NCI-H1930 (cell line): ENCODE data around the gene VSX1.

Experiments used
- DNase-seq, 2 experiments: peaks; one replicate each; lab custom pipeline; 2025; lab: John Stamatoyannopoulos, UW

The VSX1 gene

GRCh38 chr20:25053255-25054031 is 28.5 kb downstream of the VSX1 start:
- no peak for DNase-seq

GRCh38 chr20:25052255-25053194 is 29.4 kb downstream of the VSX1 start:
- DNase-seq: no peak

DNA sequence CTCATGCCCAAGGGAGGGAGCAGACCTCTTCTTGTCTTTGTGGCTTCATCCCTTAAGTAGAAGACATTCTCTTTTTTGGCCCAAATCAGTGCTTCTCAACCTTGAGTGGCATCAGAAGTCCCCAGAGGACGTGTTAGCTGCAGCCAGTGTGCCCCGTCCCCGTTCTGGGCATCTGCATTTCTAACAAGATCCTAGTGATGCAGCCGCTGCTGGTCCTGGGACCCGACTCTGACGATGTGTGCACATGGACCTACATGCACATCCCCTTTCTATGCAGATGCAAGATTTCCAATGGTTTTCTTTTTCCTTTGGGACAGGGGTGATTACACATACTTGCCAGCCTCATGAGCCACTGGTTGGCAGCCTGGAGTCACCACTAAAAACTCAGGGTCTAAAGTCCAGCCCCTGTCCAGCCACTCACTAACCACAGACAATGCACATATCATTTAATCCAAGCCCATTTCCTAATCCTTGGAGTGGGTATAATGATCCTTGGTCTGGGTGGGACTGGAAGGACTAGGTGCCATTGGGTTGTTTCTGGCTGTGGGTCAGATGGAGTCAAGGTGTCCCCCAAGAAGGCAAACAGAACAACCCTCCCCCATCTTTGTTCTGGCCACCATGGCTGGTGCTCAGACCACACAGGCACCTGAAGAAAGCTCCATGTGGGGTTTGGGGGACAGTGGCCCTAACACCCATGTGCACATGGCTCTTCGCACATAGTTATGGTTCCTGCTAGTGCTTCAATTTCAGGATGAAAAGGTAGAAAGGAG is 30.4 kb downstream of the VSX1 start:
- DNase-seq: no peak

GRCh38 chr20:25050501-25051350 is 31.2 kb downstream of the VSX1 start:
- no peak for DNase-seq

DNA sequence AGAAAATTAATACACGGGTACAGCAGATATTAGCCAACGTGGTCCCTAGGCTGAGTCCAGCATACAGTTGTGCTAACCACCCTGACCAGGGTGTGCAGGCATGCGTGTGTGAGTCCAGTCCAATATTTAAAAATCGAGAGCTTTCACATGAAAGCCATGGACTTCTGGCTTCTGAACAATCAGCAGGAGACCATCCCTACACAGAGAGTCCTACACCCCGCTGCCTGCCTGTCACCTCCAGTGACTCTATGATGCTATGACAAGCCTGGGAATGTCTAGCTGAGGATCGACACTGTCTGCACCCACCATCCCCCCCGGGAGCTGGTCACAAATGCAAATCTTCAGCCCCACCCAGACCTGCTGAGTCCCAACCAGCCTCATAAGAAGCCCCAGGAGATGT is 31.9 kb downstream of the VSX1 start:
- DNase-seq: no peak

- no peak for DNase-seq
Measured at GRCh38 chr20:25049261-25050060, 32.5 kb downstream of the VSX1 start.

DNA sequence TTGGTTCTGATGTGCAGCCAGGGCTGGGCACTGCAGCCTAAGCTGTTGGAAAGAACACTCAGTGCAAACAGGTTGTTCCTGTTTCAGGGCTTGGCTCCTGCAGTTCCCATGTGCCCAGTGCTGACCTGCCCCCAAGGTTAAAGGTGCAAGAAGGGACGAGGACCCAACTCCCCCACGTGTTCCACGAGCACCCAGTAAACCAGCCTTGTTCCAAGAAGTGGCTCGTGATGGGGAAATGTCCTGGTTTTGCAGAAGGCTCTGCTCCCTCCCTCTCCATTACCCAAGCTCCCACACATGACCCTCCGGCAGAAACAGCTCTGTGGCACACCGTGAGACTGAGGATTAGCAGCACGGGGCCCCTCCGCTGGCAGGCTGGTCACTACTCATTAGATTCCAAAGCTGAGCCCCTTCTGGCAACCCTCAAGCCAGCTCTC is 33.4 kb downstream of the VSX1 start:
- DNase-seq: no peak

GRCh38 chr20:25047766-25048165 is 34.2 kb downstream of the VSX1 start:
- no peak for DNase-seq

DNA sequence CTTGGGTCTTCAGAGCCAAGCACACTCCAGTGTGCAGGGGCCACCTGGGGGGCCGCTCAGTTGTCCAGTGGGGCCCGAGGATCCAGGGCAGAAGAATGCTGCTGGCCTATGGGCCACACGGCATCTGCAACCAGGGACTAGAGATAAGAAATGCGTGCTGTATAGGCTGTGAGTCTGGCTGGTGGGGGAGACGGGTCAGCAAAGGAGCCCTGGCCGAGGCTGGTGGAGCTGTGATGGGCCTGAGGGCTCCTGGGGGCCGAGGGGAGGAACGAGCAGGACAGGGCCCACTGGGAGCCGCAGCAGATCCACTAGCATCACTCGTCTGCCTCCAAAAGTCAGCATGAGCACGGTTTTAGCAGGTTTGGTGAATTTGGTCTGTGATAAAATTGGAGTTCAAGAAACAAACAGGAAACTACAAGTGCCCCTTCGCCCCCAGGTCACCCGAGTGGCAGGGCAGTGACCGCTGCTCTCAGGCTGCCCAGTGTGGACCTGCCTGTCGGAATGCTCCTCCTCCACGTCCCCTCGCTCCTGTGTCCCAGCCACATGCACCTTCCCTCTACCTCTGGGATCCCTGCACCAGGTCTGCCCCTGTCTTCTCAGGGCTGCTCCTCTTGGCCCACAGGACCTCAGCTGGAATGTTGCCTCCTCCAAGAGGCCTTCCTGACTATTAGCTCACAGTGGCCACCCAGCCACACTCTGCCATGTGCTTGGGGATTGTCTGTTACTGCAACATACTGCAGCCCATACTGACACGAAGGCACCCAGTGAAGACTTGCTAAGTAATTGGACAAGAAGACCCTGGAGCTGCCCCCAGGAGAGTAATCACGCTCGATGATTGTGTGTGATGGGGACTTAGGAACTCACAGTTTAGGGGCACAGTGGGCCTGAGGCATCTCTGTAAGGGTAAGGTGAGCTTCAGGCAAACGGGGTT is 34.9 kb downstream of the VSX1 start:
- DNase-seq: no peak

GRCh38 chr20:25046181-25046641 is 35.7 kb downstream of the VSX1 start:
- no peak for DNase-seq

DNA sequence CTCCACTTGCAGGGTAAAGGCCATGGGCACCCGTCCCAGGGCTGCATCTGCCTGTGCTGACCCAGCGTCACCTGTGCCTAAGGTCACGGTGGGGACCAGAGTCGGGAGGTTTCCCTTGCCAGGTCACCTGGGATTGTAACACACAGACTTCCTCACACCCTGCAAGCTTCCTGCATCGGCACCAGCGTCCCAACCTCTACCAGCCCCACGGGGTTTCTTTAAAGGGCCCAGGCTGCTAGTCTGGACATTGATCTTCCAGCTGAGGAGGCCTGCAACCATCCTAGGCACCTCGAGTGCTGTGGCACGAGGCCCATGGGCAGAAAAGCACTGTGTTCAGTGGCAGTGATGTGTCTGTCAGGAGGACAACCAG is 36.6 kb downstream of the VSX1 start:
- no peak for DNase-seq

DNA sequence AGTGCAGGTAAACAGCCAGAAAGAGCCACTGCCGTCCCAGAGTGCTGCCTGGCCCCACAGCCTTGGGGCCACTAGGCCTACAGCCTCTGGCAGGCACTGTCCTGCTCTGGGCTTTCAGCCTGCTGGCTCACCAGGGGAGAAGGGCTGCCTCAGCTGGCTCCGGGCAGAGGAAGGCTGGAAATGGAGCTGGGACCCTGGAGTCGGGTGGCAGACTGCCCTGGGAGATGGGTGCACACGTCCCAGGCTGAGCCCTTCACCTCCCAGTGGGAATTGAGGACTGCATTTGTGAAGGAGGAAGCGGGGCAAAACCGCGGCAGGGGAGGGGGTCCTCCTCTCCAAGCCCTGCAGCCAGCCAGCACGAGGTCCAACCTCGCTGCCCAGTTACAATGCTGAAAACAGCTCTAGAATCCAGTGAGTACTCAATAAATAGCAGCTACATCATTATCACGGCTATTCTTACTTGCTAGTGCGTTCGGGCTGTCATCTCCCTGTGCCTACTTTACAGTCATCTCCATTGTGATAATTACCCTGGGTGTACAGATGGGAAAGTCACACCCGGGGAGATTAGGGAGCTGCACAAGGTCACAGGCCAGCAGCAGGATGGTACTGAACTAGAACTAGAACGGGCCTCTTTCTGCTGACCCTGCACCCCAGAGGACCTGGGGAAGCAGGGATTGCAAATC is 37.1 kb downstream of the VSX1 start:
- DNase-seq: no peak

GRCh38 chr20:25044261-25044560 is 37.7 kb downstream of the VSX1 start:
- no peak for DNase-seq

- DNase-seq: no peak
Measured at GRCh38 chr20:25043499-25044260, 38.3 kb downstream of the VSX1 start.

- no peak for DNase-seq
Measured at GRCh38 chr20:25042531-25043498, 39.1 kb downstream of the VSX1 start.

- no peak for DNase-seq
Measured at GRCh38 chr20:25041813-25042530, 40.0 kb downstream of the VSX1 start.
